ENCODE data around the gene FHIT. TPM values are rescaled to one million over a fixed set of nuclear protein-coding genes. Genes with fewer than 3 reads are reported as not detected.

The FHIT gene
- total and polyA plus RNA-seq, 5 experiments from 2014 or later, result 11.7 to 32.3 (median 15.5) TPM

GRCh38 chr3:60025096-60026050, 1225.9 kb downstream of the FHIT start:
- Mint-ChIP-seq H3K27me3 (no peaks in the 10 kb centered on the region), H3K9me3 (peaks cover 0 to 4% (median 0%) of the 10 kb centered on the region in 9 donors), H3K36me3 (peaks cover 0 to 3% (median 0%) of the 10 kb centered on the region in 3 donors), H3K4me3 (peak overlapping the region in 4 of 10 donors; percentile 16 to 40 (median 27)), H3K27ac (peak overlapping the region in 7 of 10 donors; percentile 1 to 79 (median 36)), H3K4me1 (peaks cover 32 to 44% (median 39%) of the 10 kb centered on the region in 4 donors)
- POLR2A ChIA-PET, result interaction anchor here (0.6 to 1.6 kb wide), 4 partner anchors 8 to 116 kb away, joined by 3 to 5 read pairs (median 3); no protein-coding TSS in a partner anchor
- DNase-seq (no peak), ATAC-seq (no peak)

GRCh38 chr3:60024400-60024799, 1226.9 kb downstream of the FHIT start:
- peaks cover 0 to 4% (median 0%) of the 10 kb centered on the region in 9 donors for H3K9me3 Mint-ChIP-seq
- ATAC-seq (no peak), DNase-seq (no peak)
- POLR2A ChIA-PET, result no interaction called here
- H3K4me3 Mint-ChIP-seq, result peak overlapping the region in 1 of 10 donors; percentile 9
- H3K27ac Mint-ChIP-seq, result peak overlapping the region in 5 of 10 donors; percentile 8 to 44 (median 28)
- peaks cover 28 to 44% (median 41%) of the 10 kb centered on the region in 4 donors for H3K4me1 Mint-ChIP-seq
- no peaks in the 10 kb centered on the region for H3K27me3 Mint-ChIP-seq
- peaks cover 0 to 7% (median 0%) of the 10 kb centered on the region in 3 donors for H3K36me3 Mint-ChIP-seq

- POLR2A ChIA-PET, result interaction anchor here (1.0 kb wide), 1 partner anchor 19 kb away, joined by 3 read pairs; no protein-coding TSS in a partner anchor
- ATAC-seq, result no peak
- H3K27ac Mint-ChIP-seq, result peak overlapping the region in 2 of 10 donors; percentile 5 to 19
Observed at GRCh38 chr3:60023189-60023588, 1228.1 kb downstream of the FHIT start.

GRCh38 chr3:60017631-60018030, 1233.6 kb downstream of the FHIT start:
- ATAC-seq, result peak; percentile 87 to 94
- Mint-ChIP-seq H3K27me3 (no peaks in the 10 kb centered on the region), H3K36me3 (peaks cover 0 to 31% (median 18%) of the 10 kb centered on the region in 3 donors), H3K4me1 (peaks cover 32 to 57% (median 49%) of the 10 kb centered on the region in 4 donors), H3K27ac (peak overlapping the region; percentile 83 to 98 (median 92)), H3K9me3 (peaks cover 7 to 21% (median 15%) of the 10 kb centered on the region in 9 donors), H3K4me3 (peak overlapping the region in 9 of 10 donors; percentile 30 to 82 (median 62))
- POLR2A ChIA-PET, result interaction anchor here (0.8 to 1.5 kb wide), 4 partner anchors 8 to 58 kb away, joined by 3 to 5 read pairs (median 3); no protein-coding TSS in a partner anchor
- DNase-seq, result peak in 9 of 10 donors; percentile 4 to 77 (median 57)

More at GRCh38 chr3:60023189-60023588, 1228.1 kb downstream of the FHIT start:
- peaks cover 0 to 16% (median 4%) of the 10 kb centered on the region in 3 donors for H3K36me3 Mint-ChIP-seq
- H3K27me3 Mint-ChIP-seq, result no peaks in the 10 kb centered on the region
- no peak for DNase-seq
- peaks cover 32 to 51% (median 47%) of the 10 kb centered on the region in 4 donors for H3K4me1 Mint-ChIP-seq
- peaks cover 0 to 8% (median 2%) of the 10 kb centered on the region in 9 donors for H3K9me3 Mint-ChIP-seq
- H3K4me3 Mint-ChIP-seq, result peak overlapping the region in 3 of 10 donors; percentile 8 to 48 (median 41)

GRCh38 chr3:60015032-60015705, 1236.1 kb downstream of the FHIT start:
- POLR2A ChIA-PET, result no interaction called here
- H3K9me3 Mint-ChIP-seq, result peaks cover 6 to 24% (median 15%) of the 10 kb centered on the region in 9 donors
- DNase-seq (no peak), ATAC-seq (no peak)
- peak overlapping the region in 7 of 10 donors; percentile 29 to 84 (median 69) for H3K27ac Mint-ChIP-seq
- H3K4me1 Mint-ChIP-seq, result peaks cover 35 to 79% (median 74%) of the 10 kb centered on the region in 4 donors
- H3K4me3 Mint-ChIP-seq, result peak overlapping the region in 4 of 10 donors; percentile 2 to 49 (median 22)
- no peaks in the 10 kb centered on the region for H3K27me3 Mint-ChIP-seq
- peaks cover 0 to 34% (median 18%) of the 10 kb centered on the region in 3 donors for H3K36me3 Mint-ChIP-seq

GRCh38 chr3:60013241-60013640, 1238.0 kb downstream of the FHIT start:
- ATAC-seq (no peak), DNase-seq (no peak)
- H3K27ac Mint-ChIP-seq, result peak overlapping the region; percentile 66 to 99 (median 94)
- POLR2A ChIA-PET, result interaction anchor here (0.7 to 2.8 kb wide), 3 partner anchors 21 to 42 kb away, joined by 3 to 7 read pairs (median 4); no protein-coding TSS in a partner anchor
- H3K27me3 Mint-ChIP-seq, result no peaks in the 10 kb centered on the region
- H3K4me3 Mint-ChIP-seq, result peak overlapping the region in 8 of 10 donors; percentile 4 to 86 (median 48)
- peaks cover 0 to 21% (median 14%) of the 10 kb centered on the region in 3 donors for H3K36me3 Mint-ChIP-seq
- H3K9me3 Mint-ChIP-seq, result peaks cover 6 to 17% (median 11%) of the 10 kb centered on the region in 9 donors
- H3K4me1 Mint-ChIP-seq, result peaks cover 38 to 89% (median 85%) of the 10 kb centered on the region in 4 donors

- DNase-seq (no peak), ATAC-seq (no peak)
- POLR2A ChIA-PET, result interaction anchor here (0.9 to 3.2 kb wide), 7 partner anchors 11 to 575 kb away, joined by 3 to 16 read pairs (median 6); no protein-coding TSS in a partner anchor
- peak overlapping the region; percentile 73 to 90 (median 86) for H3K4me3 Mint-ChIP-seq
- peaks cover 37 to 85% (median 81%) of the 10 kb centered on the region in 4 donors for H3K4me1 Mint-ChIP-seq
- peak overlapping the region; percentile 87 to 99 (median 96) for H3K27ac Mint-ChIP-seq
- H3K27me3 Mint-ChIP-seq, result no peaks in the 10 kb centered on the region
- peaks cover 0 to 9% (median 0%) of the 10 kb centered on the region in 3 donors for H3K36me3 Mint-ChIP-seq
- H3K9me3 Mint-ChIP-seq, result peaks cover 0 to 6% (median 0%) of the 10 kb centered on the region in 9 donors
Observed at GRCh38 chr3:60011218-60011617, 1240.0 kb downstream of the FHIT start.

- Mint-ChIP-seq H3K4me3 (peak overlapping the region; percentile 73 to 90 (median 86)), H3K27me3 (no peaks in the 10 kb centered on the region), H3K36me3 (peaks cover 0 to 9% (median 0%) of the 10 kb centered on the region in 3 donors), H3K9me3 (peaks cover 0 to 6% (median 0%) of the 10 kb centered on the region in 9 donors), H3K4me1 (peaks cover 38 to 89% (median 84%) of the 10 kb centered on the region in 4 donors), H3K27ac (peak overlapping the region; percentile 87 to 99 (median 96))
- peak; percentile 96 to 97 for ATAC-seq
- POLR2A ChIA-PET, result interaction anchor here (0.8 to 3.2 kb wide), 11 partner anchors 10 to 574 kb away, joined by 3 to 16 read pairs (median 5); no protein-coding TSS in a partner anchor
- peak; percentile 17 to 89 (median 70) for DNase-seq
Observed at GRCh38 chr3:60010781-60011180, 1240.5 kb downstream of the FHIT start.

- H3K27ac Mint-ChIP-seq, result peak overlapping the region; percentile 87 to 99 (median 96)
- ATAC-seq, result peak; percentile 5 to 17
- H3K36me3 Mint-ChIP-seq, result peaks cover 0 to 14% (median 0%) of the 10 kb centered on the region in 3 donors
- H3K27me3 Mint-ChIP-seq, result no peaks in the 10 kb centered on the region
- H3K9me3 Mint-ChIP-seq, result peaks cover 0 to 6% (median 0%) of the 10 kb centered on the region in 9 donors
- no peak for DNase-seq
- peaks cover 38 to 90% (median 86%) of the 10 kb centered on the region in 4 donors for H3K4me1 Mint-ChIP-seq
- POLR2A ChIA-PET, result interaction anchor here (0.6 to 3.2 kb wide), 10 partner anchors 9 to 686 kb away, joined by 3 to 16 read pairs (median 5); no protein-coding TSS in a partner anchor
- H3K4me3 Mint-ChIP-seq, result peak overlapping the region; percentile 73 to 90 (median 86)
Observed at GRCh38 chr3:60009931-60010478, 1241.2 kb downstream of the FHIT start.

GRCh38 chr3:60001369-60001768, 1249.9 kb downstream of the FHIT start:
- POLR2A ChIA-PET, result interaction anchor here (1.1 to 3.2 kb wide), 2 partner anchors 9 to 17 kb away, joined by 3 to 16 read pairs; no protein-coding TSS in a partner anchor
- H3K9me3 Mint-ChIP-seq, result no peaks in the 10 kb centered on the region
- H3K27ac Mint-ChIP-seq, result peak overlapping the region in 7 of 10 donors; percentile 5 to 90 (median 70)
- peaks cover 26 to 60% (median 50%) of the 10 kb centered on the region in 4 donors for H3K4me1 Mint-ChIP-seq
- DNase-seq (no peak), ATAC-seq (peak in 1 of 2 donors; percentile 69)
- H3K27me3 Mint-ChIP-seq, result no peaks in the 10 kb centered on the region
- peak overlapping the region in 9 of 10 donors; percentile 7 to 67 (median 41) for H3K4me3 Mint-ChIP-seq
- H3K36me3 Mint-ChIP-seq, result peaks cover 0 to 10% (median 0%) of the 10 kb centered on the region in 3 donors

Data from naive thymus-derived CD8-positive, alpha-beta T cell (primary cell).